Endometrial microvascular endothelial cells (primary cell): ENCODE results near the gene NCOR2. TPM values are rescaled to one million over a fixed set of nuclear protein-coding genes. Genes with fewer than 3 reads are reported as not detected.

ENCODE experiments used
- in situ Hi-C: cut with HindIII; loops from 2 replicates; pipeline ENCODE4 v1.10.0; 2017; ENCODE audit warnings: low sequenced_read_pairs, low pct_unique_long_range_greater_than_20kb; ENCODE audit errors: inconsistent ontology term
- total RNA-seq: library from RNA; depleted of rRNA; stranded (reverse); fragments of >200 nt; gene quantifications from one replicate; pipeline ENCODE4 v1.2.3, GENCODE V29; 2015; ENCODE audit errors: inconsistent ontology term

The NCOR2 gene
- total RNA-seq, 1 donor from 2014 or later = 121 TPM

GRCh38 chr12:124551268-124552144 lies 15.9 kb downstream of the NCOR2 start:
- in situ Hi-C loops = no loop called here

GRCh38 chr12:124550123-124551089 lies 17.0 kb downstream of the NCOR2 start:
- in situ Hi-C loops = no loop called here

- in situ Hi-C loops = no loop called here
Measured at GRCh38 chr12:124549629-124550028, 17.8 kb downstream of the NCOR2 start.

GRCh38 chr12:124548854-124549378 lies 18.5 kb downstream of the NCOR2 start:
- in situ Hi-C loops = no loop called here

GRCh38 chr12:124547626-124548025 lies 19.8 kb downstream of the NCOR2 start:
- in situ Hi-C loops = no loop called here

GRCh38 chr12:124545508-124546418 lies 21.6 kb downstream of the NCOR2 start:
- in situ Hi-C loops = no loop called here

- in situ Hi-C loops = no loop called here
Measured at GRCh38 chr12:124544983-124545382, 22.4 kb downstream of the NCOR2 start.

- in situ Hi-C loops = no loop called here
Measured at GRCh38 chr12:124544311-124544970, 23.0 kb downstream of the NCOR2 start.

DNA sequence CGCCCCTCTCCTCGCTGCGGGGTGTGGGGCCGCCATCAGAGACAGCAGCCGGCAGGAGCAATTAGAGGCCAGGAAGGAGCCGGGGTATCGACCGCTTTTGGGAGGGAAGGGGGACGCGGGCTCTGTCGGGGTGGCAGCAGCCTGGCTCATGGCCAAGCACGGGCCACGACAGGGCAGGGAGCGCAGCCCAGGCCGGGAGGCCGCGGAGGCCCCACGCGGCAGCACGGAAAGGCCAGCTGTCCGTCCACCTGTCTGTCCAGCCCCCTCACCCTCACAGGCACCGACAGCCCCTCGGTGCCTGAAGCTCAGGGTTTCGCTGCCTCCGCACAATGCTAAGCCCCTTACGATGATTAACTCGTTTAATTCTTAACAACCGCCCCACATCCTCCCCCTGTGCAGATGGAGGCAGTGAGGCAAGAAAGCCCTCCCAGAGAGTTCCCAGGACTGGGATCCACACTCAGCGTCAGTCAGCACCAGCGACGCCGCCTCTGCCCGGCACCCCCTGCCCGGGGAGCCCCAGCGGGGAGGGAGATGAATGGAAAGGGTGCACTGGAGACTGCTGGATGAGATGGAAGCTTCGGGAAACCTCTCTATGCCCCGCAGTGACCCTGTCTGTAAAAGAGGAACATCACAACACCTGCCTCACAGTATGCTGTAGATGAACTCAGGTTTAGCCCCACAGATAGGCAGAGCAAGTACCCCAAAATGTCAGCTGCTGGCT lies 23.7 kb downstream of the NCOR2 start:
- in situ Hi-C loops = no loop called here

GRCh38 chr12:124543052-124543589 lies 24.3 kb downstream of the NCOR2 start:
- in situ Hi-C loops = no loop called here

DNA sequence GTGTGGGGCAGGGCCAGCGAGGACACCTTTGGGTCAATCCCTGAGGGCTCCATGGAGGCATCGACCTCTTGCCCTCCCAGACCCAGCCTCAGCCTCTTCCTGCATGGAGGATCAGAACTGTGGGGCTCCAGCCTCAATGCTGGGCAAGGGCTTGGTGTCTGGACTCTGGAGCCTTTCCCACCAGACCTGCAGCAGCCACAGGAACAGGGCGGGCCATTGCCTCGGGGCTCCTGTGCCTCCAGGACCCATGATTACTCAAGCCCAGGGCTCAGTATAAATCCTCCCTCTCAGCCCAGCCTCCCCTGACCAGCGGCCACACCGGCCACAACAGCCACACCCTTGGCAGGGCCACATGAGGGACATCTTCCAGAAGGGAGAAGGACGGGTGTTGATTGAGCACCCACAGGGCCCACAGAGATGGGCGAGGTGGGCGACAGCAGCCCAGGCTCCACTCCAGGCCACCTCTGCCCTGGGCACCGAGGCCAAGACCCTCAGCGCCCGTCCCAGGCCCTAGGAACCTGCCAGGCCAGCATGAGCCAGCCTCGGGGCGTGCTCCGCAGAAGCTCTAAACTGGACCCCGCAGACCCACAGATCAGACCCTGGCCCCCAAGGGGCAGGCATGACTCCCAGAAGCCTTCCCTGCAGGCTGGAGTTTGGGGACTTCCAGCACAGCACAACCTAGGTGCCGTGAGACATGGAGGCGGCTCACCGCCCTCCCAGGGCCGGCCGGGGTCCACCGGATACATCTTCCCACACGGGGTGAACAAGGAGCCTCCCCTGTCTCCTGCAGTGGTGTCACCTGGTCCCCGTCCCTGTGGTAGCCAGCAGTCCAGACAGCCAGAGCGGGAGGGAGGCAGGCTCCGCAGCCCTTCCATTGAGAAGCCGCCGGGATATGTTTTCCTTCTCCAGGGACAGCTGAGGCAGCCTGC lies 25.1 kb downstream of the NCOR2 start:
- in situ Hi-C loops = no loop called here

GRCh38 chr12:124541322-124541721 lies 26.1 kb downstream of the NCOR2 start:
- in situ Hi-C loops = no loop called here

- in situ Hi-C loops = no loop called here
Measured at GRCh38 chr12:124539084-124540041, 28.0 kb downstream of the NCOR2 start.

GRCh38 chr12:124538194-124539082 lies 29.0 kb downstream of the NCOR2 start:
- in situ Hi-C loops = no loop called here
